ENCODE measurements around the gene CPNE8.

DNA sequence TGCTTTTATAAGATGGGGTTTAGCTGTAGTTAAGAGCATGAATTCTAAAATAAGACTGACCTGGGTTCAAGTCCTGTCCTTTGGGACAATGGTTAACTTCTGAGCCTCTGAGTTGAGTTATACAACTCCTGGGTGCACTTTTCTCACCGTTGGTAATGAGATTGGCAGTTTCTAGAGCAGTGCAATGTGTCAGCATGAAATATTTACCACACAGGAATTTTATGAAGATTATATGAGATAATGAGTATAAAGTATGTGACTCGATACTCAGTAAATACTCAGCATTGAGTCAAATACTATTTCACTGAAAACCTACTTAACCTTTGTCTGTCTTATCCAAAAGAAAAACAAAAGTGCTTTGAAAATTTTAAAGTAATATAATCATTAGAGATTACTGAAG lies 214.2 kb downstream of the CPNE8 start:
- no peak for TF ChIP-seq EZH2 (IDR thresholded peaks at IDR 0.05; ENCODE audit: low read length)
- TF ChIP-seq, protein P1, sequence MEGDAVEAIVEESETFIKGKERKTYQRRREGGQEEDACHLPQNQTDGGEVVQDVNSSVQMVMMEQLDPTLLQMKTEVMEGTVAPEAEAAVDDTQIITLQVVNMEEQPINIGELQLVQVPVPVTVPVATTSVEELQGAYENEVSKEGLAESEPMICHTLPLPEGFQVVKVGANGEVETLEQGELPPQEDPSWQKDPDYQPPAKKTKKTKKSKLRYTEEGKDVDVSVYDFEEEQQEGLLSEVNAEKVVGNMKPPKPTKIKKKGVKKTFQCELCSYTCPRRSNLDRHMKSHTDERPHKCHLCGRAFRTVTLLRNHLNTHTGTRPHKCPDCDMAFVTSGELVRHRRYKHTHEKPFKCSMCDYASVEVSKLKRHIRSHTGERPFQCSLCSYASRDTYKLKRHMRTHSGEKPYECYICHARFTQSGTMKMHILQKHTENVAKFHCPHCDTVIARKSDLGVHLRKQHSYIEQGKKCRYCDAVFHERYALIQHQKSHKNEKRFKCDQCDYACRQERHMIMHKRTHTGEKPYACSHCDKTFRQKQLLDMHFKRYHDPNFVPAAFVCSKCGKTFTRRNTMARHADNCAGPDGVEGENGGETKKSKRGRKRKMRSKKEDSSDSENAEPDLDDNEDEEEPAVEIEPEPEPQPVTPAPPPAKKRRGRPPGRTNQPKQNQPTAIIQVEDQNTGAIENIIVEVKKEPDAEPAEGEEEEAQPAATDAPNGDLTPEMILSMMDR (optimal IDR thresholded peaks at IDR 0.05 in 1 of 3, IDR thresholded peaks at IDR 0.05 in 1 of 3, conservative IDR thresholded peaks at IDR 0.05 in 1 of 3; ENCODE audit: extremely low read depth in 1 of 3, insufficient read depth in 2 of 3, low read length in 3 of 3), result no peak
